ENCODE results near the gene NKIRAS1. TPM values are rescaled to one million over a fixed set of nuclear protein-coding genes. Genes with fewer than 3 reads are reported as not detected.
A peak's percentile ranks its signal among the peaks of the same experiment; 100 is the strongest.

NKIRAS1 gene
- total RNA-seq, 1 donor from 2014 or later: 8.4 TPM

- intact Hi-C loops (cut with DNase I): no loop called here
- Histone ChIP-seq H3K27ac (no peak overlapping the region), H3K27me3 (no peaks in the 10 kb centered on the region), H3K4me1 (peaks cover 53% of the 10 kb centered on the region), H3K36me3 (peaks cover 12% of the 10 kb centered on the region), H3K9me3 (no peaks in the 10 kb centered on the region), H3K4me3 (no peak overlapping the region)
- DNase-seq: no peak
- ATAC-seq: no peak
- TF ChIP-seq, protein P1, sequence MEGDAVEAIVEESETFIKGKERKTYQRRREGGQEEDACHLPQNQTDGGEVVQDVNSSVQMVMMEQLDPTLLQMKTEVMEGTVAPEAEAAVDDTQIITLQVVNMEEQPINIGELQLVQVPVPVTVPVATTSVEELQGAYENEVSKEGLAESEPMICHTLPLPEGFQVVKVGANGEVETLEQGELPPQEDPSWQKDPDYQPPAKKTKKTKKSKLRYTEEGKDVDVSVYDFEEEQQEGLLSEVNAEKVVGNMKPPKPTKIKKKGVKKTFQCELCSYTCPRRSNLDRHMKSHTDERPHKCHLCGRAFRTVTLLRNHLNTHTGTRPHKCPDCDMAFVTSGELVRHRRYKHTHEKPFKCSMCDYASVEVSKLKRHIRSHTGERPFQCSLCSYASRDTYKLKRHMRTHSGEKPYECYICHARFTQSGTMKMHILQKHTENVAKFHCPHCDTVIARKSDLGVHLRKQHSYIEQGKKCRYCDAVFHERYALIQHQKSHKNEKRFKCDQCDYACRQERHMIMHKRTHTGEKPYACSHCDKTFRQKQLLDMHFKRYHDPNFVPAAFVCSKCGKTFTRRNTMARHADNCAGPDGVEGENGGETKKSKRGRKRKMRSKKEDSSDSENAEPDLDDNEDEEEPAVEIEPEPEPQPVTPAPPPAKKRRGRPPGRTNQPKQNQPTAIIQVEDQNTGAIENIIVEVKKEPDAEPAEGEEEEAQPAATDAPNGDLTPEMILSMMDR (IDR thresholded peaks at IDR 0.05): no peak
Observed at GRCh38 chr3:23952646-23953045, 35.9 kb upstream of the NKIRAS1 start.

- TF ChIP-seq, protein P1 (IDR thresholded peaks at IDR 0.05): no peak
- Histone ChIP-seq H3K4me3 (peak overlapping the region; percentile 6), H3K36me3 (peaks cover 8% of the 10 kb centered on the region), H3K27me3 (no peaks in the 10 kb centered on the region), H3K27ac (no peak overlapping the region), H3K4me1 (peaks cover 67% of the 10 kb centered on the region), H3K9me3 (no peaks in the 10 kb centered on the region)
- intact Hi-C loops (cut with DNase I): no loop called here
- DNase-seq (no peak), ATAC-seq (no peak)
Observed at GRCh38 chr3:23950293-23950692, 33.5 kb upstream of the NKIRAS1 start.

DNA sequence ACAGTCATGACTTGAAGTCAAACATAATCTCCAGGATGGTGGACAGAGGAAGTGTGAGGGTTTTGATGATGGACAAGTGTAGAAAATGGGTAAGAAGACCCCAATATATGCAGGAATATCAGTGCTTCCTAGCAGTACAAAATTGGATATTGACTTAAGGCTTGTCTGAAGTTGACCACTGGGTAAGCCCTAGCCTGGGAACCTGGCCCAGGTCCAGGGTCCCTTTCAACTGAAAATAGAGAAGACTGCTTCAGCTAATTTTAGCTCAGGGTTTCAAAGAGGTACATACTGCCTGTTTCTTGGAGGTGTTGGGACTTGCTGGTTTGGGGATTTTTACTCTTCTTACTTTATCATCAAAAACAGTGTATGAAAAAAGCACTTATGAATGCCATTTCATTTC lies 33.0 kb upstream of the NKIRAS1 start:
- Histone ChIP-seq H3K27me3 (no peaks in the 10 kb centered on the region), H3K36me3 (peaks cover 3% of the 10 kb centered on the region), H3K4me3 (no peak overlapping the region), H3K27ac (no peak overlapping the region), H3K4me1 (peaks cover 63% of the 10 kb centered on the region), H3K9me3 (no peaks in the 10 kb centered on the region)
- DNase-seq (no peak), ATAC-seq (no peak)
- TF ChIP-seq, protein P1 (IDR thresholded peaks at IDR 0.05): no peak
- intact Hi-C loops (cut with DNase I): no loop called here

DNA sequence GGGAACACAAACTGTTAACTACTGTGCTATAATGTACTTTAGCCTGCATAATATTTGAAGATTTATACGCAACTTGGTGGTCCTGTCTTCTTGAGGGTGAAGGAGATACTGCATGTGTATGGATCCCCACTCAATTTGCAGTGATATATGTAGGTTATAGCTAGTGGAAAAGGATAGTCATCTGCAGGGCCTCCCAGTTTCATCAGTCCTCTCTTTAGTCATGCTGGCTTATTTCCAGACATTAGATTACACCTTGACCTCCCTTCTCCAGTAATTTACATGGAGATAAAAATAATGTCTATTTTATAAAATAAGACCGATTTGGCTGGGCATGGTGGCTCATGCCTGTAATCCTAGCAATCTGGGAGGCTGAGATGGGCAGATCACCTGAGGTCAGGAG lies 32.0 kb upstream of the NKIRAS1 start:
- ATAC-seq (no peak), DNase-seq (no peak)
- Histone ChIP-seq H3K4me3 (no peak overlapping the region), H3K27ac (no peak overlapping the region), H3K9me3 (no peaks in the 10 kb centered on the region), H3K4me1 (peaks cover 58% of the 10 kb centered on the region), H3K36me3 (no peaks in the 10 kb centered on the region), H3K27me3 (no peaks in the 10 kb centered on the region)
- TF ChIP-seq, protein P1 (IDR thresholded peaks at IDR 0.05): no peak
- intact Hi-C loops (cut with DNase I): no loop called here

- H3K36me3 ChIP-seq: no peaks in the 10 kb centered on the region
- peak overlapping the region; percentile 93 for H3K27ac ChIP-seq
- H3K9me3 ChIP-seq: no peaks in the 10 kb centered on the region
- TF ChIP-seq, protein P1 (IDR thresholded peaks at IDR 0.05): no peak
- peak; percentile 96 for ATAC-seq
- H3K4me1 ChIP-seq: peaks cover 48% of the 10 kb centered on the region
- DNase-seq: peak; percentile 99
- peak overlapping the region; percentile 91 for H3K4me3 ChIP-seq
- intact Hi-C loops (cut with DNase I): no loop called here
- no peaks in the 10 kb centered on the region for H3K27me3 ChIP-seq
Observed at GRCh38 chr3:23945913-23946687, 29.3 kb upstream of the NKIRAS1 start.

- H3K9me3 ChIP-seq: no peaks in the 10 kb centered on the region
- peaks cover 43% of the 10 kb centered on the region for H3K4me1 ChIP-seq
- no peak for ATAC-seq
- H3K4me3 ChIP-seq: peak overlapping the region; percentile 70
- no peaks in the 10 kb centered on the region for H3K36me3 ChIP-seq
- no peaks in the 10 kb centered on the region for H3K27me3 ChIP-seq
- no peak for DNase-seq
- TF ChIP-seq, protein P1 (IDR thresholded peaks at IDR 0.05): no peak
- peak overlapping the region; percentile 93 for H3K27ac ChIP-seq
- intact Hi-C loops (cut with DNase I): no loop called here
Observed at GRCh38 chr3:23945663-23945912, 28.8 kb upstream of the NKIRAS1 start.
